K562 (cell line): ENCODE results near the gene PRRC2C. TPM values are rescaled to one million over a fixed set of nuclear protein-coding genes. Genes with fewer than 3 reads are reported as not detected.

ENCODE experiments used
- ARID2 ChIP-seq: fragments of 450-650 bp; IDR thresholded peaks from 2 replicates; pipeline ENCODE4 v1.6.1; 2017; ENCODE audit warnings: antibody characterized with exemption, mild to moderate bottlenecking
- CEBPB ChIP-seq: fragments of 450-650 bp; IDR thresholded peaks from 2 replicates; pipeline ENCODE4 v1.6.1; 2016; ENCODE audit warnings: missing genetic modification characterization, missing compliant biosample characterization
- DEAF1 ChIP-seq: fragments of 450-650 bp; formaldehyde crosslinking; IDR thresholded peaks from 2 replicates; pipeline ENCODE4 v1.4.0; 2020; ENCODE audit warnings: mild to moderate bottlenecking, moderate library complexity
- ETS2 ChIP-seq: IDR thresholded peaks from 2 replicates; pipeline ENCODE4 v1.6.1; 2016; ENCODE audit warnings: borderline replicate concordance, missing genetic modification characterization, mild to moderate bottlenecking, moderate library complexity, missing compliant biosample characterization; ENCODE audit not compliant: poor library complexity, severe bottlenecking
- ETV6 ChIP-seq, 3 experiments: fragments of 150-350 bp in 1 of 3; sonication (generic) in 1 of 3; formaldehyde crosslinking in 1 of 3; IDR thresholded peaks; 2 replicates each; pipeline versions ENCODE4 v1.6.1 to v1.8.0; 2014 to 2022; ENCODE audit warnings: borderline replicate concordance in 2 of 3, low read depth in 2 of 3, antibody characterized with exemption in 1 of 3, low read length in 1 of 3, mild to moderate bottlenecking in 1 of 3, missing genetic modification reagents in 1 of 3
- FOXM1 ChIP-seq, 2 experiments: fragments of 450-650 bp in 1 of 2; sonication (generic) in 1 of 2; formaldehyde crosslinking in 1 of 2; IDR thresholded peaks; 2 replicates each; pipeline versions ENCODE4 v1.6.1 to v1.9.0; 2017 to 2022; ENCODE audit warnings: low read depth in 2 of 2, mild to moderate bottlenecking in 2 of 2, missing genetic modification reagents in 1 of 2, moderate library complexity in 1 of 2
- KDM5B ChIP-seq: fragments of 200-600 bp; sonication (generic); IDR thresholded peaks from 2 replicates; pipeline ENCODE4 v1.6.1; 2012; ENCODE audit warnings: low read depth, mild to moderate bottlenecking, moderate library complexity, low read length, control low read depth, inconsistent platforms; ENCODE audit not compliant: insufficient replicate concordance
- KLF13 ChIP-seq: fragments of 450-650 bp; IDR thresholded peaks from 2 replicates; pipeline ENCODE4 v1.6.1; 2016; ENCODE audit warnings: missing genetic modification characterization, low read depth, mild to moderate bottlenecking, missing compliant biosample characterization, moderate library complexity, borderline replicate concordance
- MAZ ChIP-seq, 2 experiments: fragments of 450-650 bp in 1 of 2; sonication (generic) in 1 of 2; formaldehyde crosslinking; IDR thresholded peaks in 1 of 2; conservative IDR thresholded peaks in 1 of 2; 2 replicates each; pipeline versions ENCODE4 v1.4.0 to v1.5.0; 2020; ENCODE audit warnings: mild to moderate bottlenecking in 1 of 2, missing genetic modification reagents in 1 of 2
- SIRT6 ChIP-seq: IDR thresholded peaks from one replicate; pipeline ENCODE4 v1.6.1; 2012; ENCODE audit warnings: low read depth, mild to moderate bottlenecking, control low read depth, inconsistent platforms, low read length, moderate library complexity
- SREBF2 ChIP-seq: sonication (generic); formaldehyde crosslinking; IDR thresholded peaks from 2 replicates; pipeline ENCODE4 v1.4.0; 2020; ENCODE audit warnings: mild to moderate bottlenecking, missing genetic modification reagents
- STAT5A ChIP-seq: IDR thresholded peaks from 2 replicates; pipeline ENCODE4 v1.6.1; 2012; ENCODE audit warnings: low read length, inconsistent platforms, borderline replicate concordance
- ZBTB17 ChIP-seq: fragments of 450-650 bp; formaldehyde crosslinking; IDR thresholded peaks from 2 replicates; pipeline ENCODE4 v1.4.0; 2020; ENCODE audit warnings: mild to moderate bottlenecking
- ZBTB43 ChIP-seq: sonication (generic); formaldehyde crosslinking; IDR thresholded peaks from 2 replicates; pipeline ENCODE4 v1.8.0; 2023; ENCODE audit warnings: mild to moderate bottlenecking, missing genetic modification reagents
- ZNF449 ChIP-seq: fragments of 250-450 bp; sonication (Bioruptor Pico); IDR thresholded peaks from 2 replicates; pipeline ENCODE4 v1.8.0; 2022; ENCODE audit warnings: moderate library complexity, mild to moderate bottlenecking, inconsistent platforms
- ZNF639 ChIP-seq, 2 experiments: fragments of 200-800 bp in 1 of 2; sonication (Bioruptor generic) in 1 of 2; sonication (generic) in 1 of 2; formaldehyde crosslinking in 1 of 2; IDR thresholded peaks in 1 of 2; conservative IDR thresholded peaks in 1 of 2; 2 replicates each; pipeline versions ENCODE4 v1.5.0 to v1.6.1; 2016 to 2020; ENCODE audit warnings: missing compliant biosample characterization in 1 of 2, missing genetic modification characterization in 1 of 2, missing genetic modification reagents in 1 of 2
- ZNF778 ChIP-seq: fragments of 450-650 bp; formaldehyde crosslinking; IDR thresholded peaks from 2 replicates; pipeline ENCODE4 v1.4.0; 2020; ENCODE audit warnings: mild to moderate bottlenecking, moderate library complexity
- polyA plus RNA-seq, 8 experiments: library from polyadenylated mRNA; depleted of rRNA in 4 of 8; stranded (reverse) in 5 of 8; unstranded in 3 of 8; fragments of >200 nt; fragmentation: Nextera tagmentation in 2 of 8; fragmentation: Illumina TruSeq in 1 of 8; extraction: Ambion mirVana in 2 of 8; extraction: Trizol in 1 of 8; gene quantifications; 2 replicates each; pipeline versions ENCODE4 v1.2.1 to v1.2.3, GENCODE V29; 2011 to 2014; ENCODE audit warnings: inconsistent platforms in 1 of 8, missing spikeins in 1 of 8
- total RNA-seq, 7 experiments: library from RNA; depleted of rRNA in 6 of 7; stranded (reverse); fragments of >200 nt in 6 of 7; fragmentation: Illumina TruSeq in 2 of 7; extraction: Trizol in 2 of 7; gene quantifications; 2 replicates each; pipeline versions ENCODE4 v1.2.1 to v1.2.3, GENCODE V29; 2011 to 2021; ENCODE audit warnings: low replicate concordance in 1 of 7

The PRRC2C gene
- total and polyA plus RNA-seq, 9 of the 15 experiments (the other 6 are each of a cell fraction or from before 2014, with no cell fraction given): 61.9 to 237 (median 105) TPM

- TF ChIP-seq ZNF639 (CRISPR knock-in tag; conservative IDR thresholded peaks at IDR 0.05 in 1 of 2, IDR thresholded peaks at IDR 0.05 in 1 of 2) (peak in 1 of 2 experiments; percentile 39; a peak in 1 of 4 replicates), MAZ (CRISPR knock-in tag; conservative IDR thresholded peaks at IDR 0.05 in 1 of 2, IDR thresholded peaks at IDR 0.05 in 1 of 2) (peak; percentile 69 to 77; a peak in 3 of 4 replicates), ETV6 (IDR thresholded peaks at IDR 0.05; ENCODE audit: borderline replicate concordance in 1 of 2, low read depth in 2 of 2, low read length in 1 of 2) (no peak), ETV6 (CRISPR knock-in tag; IDR thresholded peaks at IDR 0.05; ENCODE audit: borderline replicate concordance) (peak; percentile 66; the same call in 1 of the 2 replicates), ZNF778 (CRISPR knock-in tag) (no peak), ZNF449 (CRISPR knock-in tag) (no peak), KLF13 (tag) (no peak), SREBF2 (0 out of 2 replicates have a peak, but pooled peaks have one; percentile 72), FOXM1 (IDR thresholded peaks at IDR 0.05; ENCODE audit: low read depth) (no peak), FOXM1 (CRISPR knock-in tag; IDR thresholded peaks at IDR 0.05; ENCODE audit: low read depth) (no peak), SIRT6 (no peak), ZBTB17 (CRISPR knock-in tag) (no peak; the same call in 1 of the 2 replicates), STAT5A (no peak; the same call in 1 of the 2 replicates), DEAF1 (CRISPR knock-in tag) (0 out of 2 replicates have a peak, but pooled peaks have one; percentile 47), ARID2 (no peak; the same call in 1 of the 2 replicates), ZBTB43 (peak; percentile 84), CEBPB (tag) (no peak), KDM5B (peak; percentile 69), ETS2 (tag) (no peak)
Measured at GRCh38 chr1:171485375-171486047, at the start of gene PRRC2C (continued).
